Right atrium auricular region (tissue), 2 donors: ENCODE results near the gene RPL35. TPM values are rescaled to one million over a fixed set of nuclear protein-coding genes. Genes with fewer than 3 reads are reported as not detected.

Experiments
- DNase-seq: peaks from one replicate; pipeline ENCODE4 v3.0.0-alpha.2; 2019; ENCODE audit warnings: low spot score
- H3K27ac ChIP-seq, 2 donors: fragments of 200-600 bp; sonication (generic); 1 replicate in 1 of 2; 2 replicates in 1 of 2; pipeline ENCODE4 v1.5.1; 2016 to 2019
- H3K27me3 ChIP-seq, 2 donors: fragments of 200-600 bp; sonication (generic); one replicate each; pipeline versions ENCODE4 v1.5.1 to v1.6.0; 2017 to 2019
- H3K36me3 ChIP-seq: fragments of 200-600 bp; sonication (generic); one replicate; pipeline ENCODE4 v1.5.1; 2016
- H3K4me1 ChIP-seq, 2 donors: fragments of 200-600 bp; sonication (generic); one replicate each; pipeline versions ENCODE4 v1.5.1 to v1.6.0; 2017 to 2019
- H3K4me3 ChIP-seq, 2 donors: fragments of 200-600 bp; sonication (generic); 1 replicate in 1 of 2; 2 replicates in 1 of 2; pipeline ENCODE4 v1.5.1; 2017 to 2019; ENCODE audit warnings: mild to moderate bottlenecking in 1 of 2, moderate library complexity in 1 of 2
- H3K9me3 ChIP-seq, 2 donors: fragments of 200-600 bp; sonication (generic); one replicate each; pipeline ENCODE4 v1.5.1; 2019
- total RNA-seq, 2 donors: library from RNA; depleted of rRNA; stranded (reverse); fragments of >200 nt; gene quantifications; one replicate each; pipeline ENCODE4 v1.1.0, GENCODE V29; 2016
- TF ChIP-seq, protein P1 (sequence below), 2 donors: fragments of 200-600 bp; sonication (generic); IDR thresholded peaks; one replicate each; pipeline ENCODE4 v1.5.1; 2019; ENCODE audit warnings: antibody characterized with exemption in 2 of 2

Gene RPL35
- total RNA-seq, 2 donors from 2014 or later = 846 to 1,378 TPM

- DNase-seq = no peak
- TF ChIP-seq, protein P1, sequence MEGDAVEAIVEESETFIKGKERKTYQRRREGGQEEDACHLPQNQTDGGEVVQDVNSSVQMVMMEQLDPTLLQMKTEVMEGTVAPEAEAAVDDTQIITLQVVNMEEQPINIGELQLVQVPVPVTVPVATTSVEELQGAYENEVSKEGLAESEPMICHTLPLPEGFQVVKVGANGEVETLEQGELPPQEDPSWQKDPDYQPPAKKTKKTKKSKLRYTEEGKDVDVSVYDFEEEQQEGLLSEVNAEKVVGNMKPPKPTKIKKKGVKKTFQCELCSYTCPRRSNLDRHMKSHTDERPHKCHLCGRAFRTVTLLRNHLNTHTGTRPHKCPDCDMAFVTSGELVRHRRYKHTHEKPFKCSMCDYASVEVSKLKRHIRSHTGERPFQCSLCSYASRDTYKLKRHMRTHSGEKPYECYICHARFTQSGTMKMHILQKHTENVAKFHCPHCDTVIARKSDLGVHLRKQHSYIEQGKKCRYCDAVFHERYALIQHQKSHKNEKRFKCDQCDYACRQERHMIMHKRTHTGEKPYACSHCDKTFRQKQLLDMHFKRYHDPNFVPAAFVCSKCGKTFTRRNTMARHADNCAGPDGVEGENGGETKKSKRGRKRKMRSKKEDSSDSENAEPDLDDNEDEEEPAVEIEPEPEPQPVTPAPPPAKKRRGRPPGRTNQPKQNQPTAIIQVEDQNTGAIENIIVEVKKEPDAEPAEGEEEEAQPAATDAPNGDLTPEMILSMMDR (IDR thresholded peaks at IDR 0.05) = no peak
- peaks cover 0 to 12% of the 10 kb centered on the region in 2 donors for H3K4me1 ChIP-seq
- H3K27ac ChIP-seq = no peak overlapping the region
- H3K27me3 ChIP-seq = no peaks in the 10 kb centered on the region
- H3K9me3 ChIP-seq = no peaks in the 10 kb centered on the region
- H3K4me3 ChIP-seq = no peak overlapping the region
- peaks cover 5% of the 10 kb centered on the region for H3K36me3 ChIP-seq
Measured at GRCh38 chr9:124809211-124809610, 52.5 kb downstream of the RPL35 start.

DNA sequence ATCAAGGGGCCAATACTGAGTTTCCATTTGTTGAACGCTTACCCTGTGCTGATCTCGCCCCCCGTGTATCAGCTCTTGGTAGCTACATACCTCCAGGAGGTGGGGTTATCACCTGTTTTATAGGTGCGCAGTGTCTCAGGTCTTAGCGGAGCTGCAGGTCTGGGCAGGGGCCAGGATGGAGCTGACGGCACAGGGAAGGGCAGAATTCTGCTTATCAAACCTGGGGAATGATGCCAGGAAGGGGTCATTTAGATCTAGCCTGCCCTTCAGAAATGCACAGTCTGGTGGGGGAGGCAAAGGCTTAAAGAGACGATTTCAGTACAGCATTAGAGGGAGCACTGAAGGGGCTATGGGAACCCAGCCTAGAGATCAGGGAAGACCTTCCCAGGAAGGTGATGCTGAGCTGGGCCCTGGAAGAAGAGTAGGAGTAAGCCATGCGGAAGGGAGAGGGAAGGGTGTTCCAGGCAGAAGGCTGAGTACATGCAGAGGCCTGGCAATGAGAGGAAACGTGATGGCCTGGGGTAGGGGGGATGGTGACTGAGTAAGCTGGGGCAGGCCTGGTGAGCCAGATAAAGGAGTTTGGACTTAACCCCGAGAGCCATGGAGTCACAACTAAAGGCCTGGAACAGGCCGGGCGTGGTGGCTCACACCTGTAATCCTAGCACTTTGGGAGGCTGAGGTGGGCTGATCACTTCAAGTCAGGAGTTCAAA is 53.4 kb downstream of the RPL35 start:
- TF ChIP-seq, protein P1 (IDR thresholded peaks at IDR 0.05) = no peak
- Histone ChIP-seq H3K27ac (no peak overlapping the region), H3K4me1 (peaks cover 0 to 12% of the 10 kb centered on the region in 2 donors), H3K4me3 (no peak overlapping the region), H3K27me3 (no peaks in the 10 kb centered on the region), H3K9me3 (no peaks in the 10 kb centered on the region), H3K36me3 (peaks cover 5% of the 10 kb centered on the region)
- DNase-seq = no peak

Other genes with a start within 250 kb of the RPL35 start
- gene NR6A1, start 90.6 kb downstream of the RPL35 start, total RNA-seq = 1 to 10 TPM; 1.9 to 2.6 TPM
- 10 to 100 TPM; 41.2 to 53.2 TPM for gene OLFML2A, start 84.8 kb downstream of the RPL35 start, total RNA-seq
- gene WDR38, start 8.5 kb downstream of the RPL35 start, total RNA-seq = not detected
- 10 to 100 TPM; 21.7 to 23.5 TPM for gene ARPC5L, start 173 bp upstream of the RPL35 start, total RNA-seq
- 10 to 100 TPM; 12.8 to 17.2 TPM for gene GOLGA1, start 79.1 kb upstream of the RPL35 start, total RNA-seq